ENCODE measurements around the gene AGBL1. TPM values are rescaled to one million over a fixed set of nuclear protein-coding genes. Genes with fewer than 3 reads are reported as not detected.

Gene AGBL1
- total RNA-seq, 1 experiment from 2014 or later = not detected

DNA sequence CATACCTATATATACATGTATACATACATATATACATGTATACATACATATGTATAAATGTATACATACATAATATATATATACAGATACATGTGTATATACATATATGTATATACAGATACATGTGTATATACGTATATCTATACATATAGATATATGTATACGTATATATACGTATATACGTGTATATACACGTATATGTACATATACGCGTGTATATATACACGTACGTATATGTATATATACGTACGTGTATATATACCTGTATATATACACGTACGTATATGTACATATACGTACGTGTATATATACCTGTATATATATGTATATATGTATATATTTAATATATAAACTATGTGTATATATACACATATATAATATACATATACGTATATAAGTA lies 955.2 kb downstream of the AGBL1 start:
- H3K18ac ChIP-seq (ENCODE audit: insufficient read length, low read depth, low read length) = no peak overlapping the region
- TF ChIP-seq, protein P1, sequence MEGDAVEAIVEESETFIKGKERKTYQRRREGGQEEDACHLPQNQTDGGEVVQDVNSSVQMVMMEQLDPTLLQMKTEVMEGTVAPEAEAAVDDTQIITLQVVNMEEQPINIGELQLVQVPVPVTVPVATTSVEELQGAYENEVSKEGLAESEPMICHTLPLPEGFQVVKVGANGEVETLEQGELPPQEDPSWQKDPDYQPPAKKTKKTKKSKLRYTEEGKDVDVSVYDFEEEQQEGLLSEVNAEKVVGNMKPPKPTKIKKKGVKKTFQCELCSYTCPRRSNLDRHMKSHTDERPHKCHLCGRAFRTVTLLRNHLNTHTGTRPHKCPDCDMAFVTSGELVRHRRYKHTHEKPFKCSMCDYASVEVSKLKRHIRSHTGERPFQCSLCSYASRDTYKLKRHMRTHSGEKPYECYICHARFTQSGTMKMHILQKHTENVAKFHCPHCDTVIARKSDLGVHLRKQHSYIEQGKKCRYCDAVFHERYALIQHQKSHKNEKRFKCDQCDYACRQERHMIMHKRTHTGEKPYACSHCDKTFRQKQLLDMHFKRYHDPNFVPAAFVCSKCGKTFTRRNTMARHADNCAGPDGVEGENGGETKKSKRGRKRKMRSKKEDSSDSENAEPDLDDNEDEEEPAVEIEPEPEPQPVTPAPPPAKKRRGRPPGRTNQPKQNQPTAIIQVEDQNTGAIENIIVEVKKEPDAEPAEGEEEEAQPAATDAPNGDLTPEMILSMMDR (conservative IDR thresholded peaks at IDR 0.05) = no peak

More for the DNA sequence above, 955.2 kb downstream of the AGBL1 start:
- no peak overlapping the region for H4K91ac ChIP-seq (ENCODE audit: insufficient read length, low read depth, low read length)
- no peak for DNase-seq
- H2BK120ac ChIP-seq (ENCODE audit: low read depth, low read length, poor library complexity, severe bottlenecking) = no peak overlapping the region
- no peaks in the 10 kb centered on the region for H3K23me2 ChIP-seq (ENCODE audit: insufficient read length, low read depth, low read length, poor library complexity, severe bottlenecking)
- no peak overlapping the region for H2BK15ac ChIP-seq (ENCODE audit: low read depth, low read length)
- H2BK20ac ChIP-seq (ENCODE audit: low read depth, low read length, poor library complexity, severe bottlenecking) = no peak overlapping the region
- no peak overlapping the region for H3K27ac ChIP-seq (ENCODE audit: insufficient read length, low read depth, low read length)
- no CpG with 5 or more reads among the region's 16 CpGs for WGBS (ENCODE audit: extremely low coverage, insufficient read length, low lambda C conversion rate)
- H3K9me3 ChIP-seq (ENCODE audit: control insufficient read depth, low read depth, low read length) = no peaks in the 10 kb centered on the region
- no peak overlapping the region for H3K4me2 ChIP-seq (ENCODE audit: insufficient read depth, insufficient read length, low read length)
- H3K56ac ChIP-seq (ENCODE audit: insufficient read length, low read depth, low read length) = no peak overlapping the region
- Mint-ChIP-seq H3K4me1 (peaks cover 8 to 13% of the 10 kb centered on the region in 2 experiments), H3K9me3 (no peaks in the 10 kb centered on the region), H3K36me3 (ENCODE audit: insufficient read depth in 1 of 3, low read depth in 3 of 3) (no peaks in the 10 kb centered on the region), H3K27ac (no peak overlapping the region), H3K4me3 (no peak overlapping the region), H3K27me3 (ENCODE audit: low read depth) (no peaks in the 10 kb centered on the region)
- no peak overlapping the region for H4K8ac ChIP-seq (replicated peaks; ENCODE audit: insufficient read length, low read depth, low read length)
- H3K9ac ChIP-seq (ENCODE audit: extremely low read depth, insufficient read length, low read length) = no peak overlapping the region
- no peaks in the 10 kb centered on the region for H4K20me1 ChIP-seq (ENCODE audit: control insufficient read depth, insufficient read depth, insufficient read length)
- H3K4ac ChIP-seq (ENCODE audit: low read depth, low read length) = no peak overlapping the region
- H3K79me2 ChIP-seq (ENCODE audit: insufficient read depth, low read length) = no peaks in the 10 kb centered on the region
- H4K5ac ChIP-seq (ENCODE audit: insufficient read length, low read depth, low read length) = no peak overlapping the region
- H3K79me1 ChIP-seq (ENCODE audit: insufficient read depth, low read depth, low read length, poor library complexity, severe bottlenecking) = no peaks in the 10 kb centered on the region
- H3K14ac ChIP-seq (ENCODE audit: insufficient read depth, low read length) = no peak overlapping the region
- no peak overlapping the region for H2AK5ac ChIP-seq (ENCODE audit: insufficient read length, low read length)
- H3K4me1 ChIP-seq (ENCODE audit: insufficient read depth, low read length) = no peaks in the 10 kb centered on the region
- H2AFZ ChIP-seq (ENCODE audit: low read length) = no peak overlapping the region
- no peak overlapping the region for H2BK12ac ChIP-seq (ENCODE audit: insufficient read length, low read depth, low read length)
- H3K23ac ChIP-seq (ENCODE audit: insufficient read length, low read depth, low read length) = no peak overlapping the region
- H2BK5ac ChIP-seq (ENCODE audit: insufficient read length, low read length) = no peak overlapping the region
- H3K27me3 ChIP-seq (ENCODE audit: insufficient read depth, low read length) = no peaks in the 10 kb centered on the region
- H3T11ph ChIP-seq (ENCODE audit: low read length) = no peak overlapping the region

Measured in H9 (cell line).